H1 (cell line): Measurements from ENCODE around the gene BSN. TPM values are rescaled to one million over a fixed set of nuclear protein-coding genes. Genes with fewer than 3 reads are reported as not detected.

Experiments
- ASH2L ChIP-seq: fragments of 200-600, 300-600 bp; sonication (generic); IDR thresholded peaks from one replicate; pipeline ENCODE4 v1.7.1; 2017; ENCODE audit warnings: low read length
- ATF2 ChIP-seq: IDR thresholded peaks from 2 replicates; pipeline ENCODE4 v1.6.1; 2012; ENCODE audit warnings: low read length, inconsistent platforms
- CBX5 ChIP-seq: fragments of 300-800, 300-1000 bp; sonication (generic); IDR thresholded peaks from 2 replicates; pipeline ENCODE4 v1.7.1; 2016; ENCODE audit warnings: antibody characterized with exemption, low read length, low read depth
- CTBP2 ChIP-seq: IDR thresholded peaks from 2 replicates; pipeline ENCODE4 v1.7.0; 2011; ENCODE audit warnings: borderline replicate concordance, mild to moderate bottlenecking, moderate library complexity, mixed read lengths, low read length; ENCODE audit not compliant: insufficient read depth, insufficient read length
- CTCF ChIP-seq, 3 experiments: IDR thresholded peaks; 1 replicate in 2 of 3; 2 replicates in 1 of 3; pipeline versions ENCODE4 v1.5.1 to v1.6.1; 2011; ENCODE audit warnings: low read length in 3 of 3, mild to moderate bottlenecking in 3 of 3, inconsistent platforms in 2 of 3, low read depth in 1 of 3, moderate library complexity in 1 of 3; ENCODE audit not compliant: insufficient read depth in 1 of 3; ENCODE audit errors: control extremely low read depth in 1 of 3
- E2F6 ChIP-seq: IDR thresholded peaks from 2 replicates; pipeline ENCODE4 v1.6.1; 2012; ENCODE audit warnings: inconsistent platforms
- FOSL1 ChIP-seq: IDR thresholded peaks from 2 replicates; pipeline ENCODE4 v1.6.1; 2011; ENCODE audit warnings: mild to moderate bottlenecking, low read depth, low read length, moderate library complexity; ENCODE audit not compliant: insufficient read depth
- HDAC2 ChIP-seq, 2 experiments: fragments of 300-600 bp in 1 of 2; sonication (generic) in 1 of 2; IDR thresholded peaks; 2 replicates each; pipeline ENCODE4 v1.6.1; 2011 to 2012; ENCODE audit warnings: low read depth in 2 of 2, low read length in 2 of 2, mild to moderate bottlenecking in 2 of 2, moderate library complexity in 2 of 2, borderline replicate concordance in 1 of 2, inconsistent platforms in 1 of 2
- KDM4A ChIP-seq: IDR thresholded peaks from one replicate; pipeline ENCODE4 v1.7.1; 2012; ENCODE audit warnings: low read depth, mild to moderate bottlenecking, moderate library complexity, low read length, inconsistent platforms; ENCODE audit not compliant: severe bottlenecking
- MAX ChIP-seq: IDR thresholded peaks from 2 replicates; pipeline ENCODE4 v1.6.1; 2012; ENCODE audit warnings: inconsistent platforms
- RAD21 ChIP-seq, 2 experiments: IDR thresholded peaks in 1 of 2; conservative IDR thresholded peaks in 1 of 2; 2 replicates each; pipeline ENCODE4 v1.6.1; 2011; ENCODE audit warnings: low read depth in 2 of 2, low read length in 2 of 2, improper control_type of control experiment in 1 of 2, inconsistent platforms in 1 of 2, mild to moderate bottlenecking in 1 of 2, moderate library complexity in 1 of 2
- SIX5 ChIP-seq: IDR thresholded peaks from 2 replicates; pipeline ENCODE4 v1.6.1; 2011; ENCODE audit warnings: mild to moderate bottlenecking, low read depth, low read length
- SP1 ChIP-seq: IDR thresholded peaks from 2 replicates; pipeline ENCODE4 v1.6.1; 2011; ENCODE audit warnings: low read depth, low read length
- SP4 ChIP-seq: IDR thresholded peaks from 2 replicates; pipeline ENCODE4 v1.6.1; 2012; ENCODE audit warnings: low read length, inconsistent platforms
- TBP ChIP-seq: IDR thresholded peaks from 2 replicates; pipeline ENCODE4 v1.6.1; 2011; ENCODE audit warnings: low read depth, low read length, improper control_type of control experiment
- ZNF274 ChIP-seq: IDR thresholded peaks from 2 replicates; pipeline ENCODE4 v1.7.0; 2012; ENCODE audit warnings: low read length, borderline replicate concordance; ENCODE audit errors: extremely low read depth
- polyA plus RNA-seq, 7 experiments: library from polyadenylated mRNA; depleted of rRNA in 3 of 7; stranded (reverse) in 5 of 7; unstranded in 2 of 7; fragments of >200 nt in 5 of 7; fragments of 200-250 nt in 2 of 7; gene quantifications; 1 replicate in 5 of 7; 2 replicates in 1 of 7; 4 replicates in 1 of 7; pipeline versions ENCODE4 v1.2.1 to v1.2.3, GENCODE V29; 2011 to 2013; ENCODE audit warnings: missing spikeins in 2 of 7, mixed read lengths in 2 of 7
- total RNA-seq: library from RNA; stranded (reverse); fragmentation: NEBNext Ultra II Directional; extraction: Animal tissue kit (Norgen Biotek cat#: 25700); gene quantifications from 2 replicates; pipeline ENCODE4 v1.2.1, GENCODE V29; 2021

BSN gene
- total and polyA plus RNA-seq, 2 of the 8 experiments (the other 6 are each of a cell fraction or from before 2014, with no cell fraction given) = 0.60 to 3.0 TPM

GRCh38 chr3:49719214-49719884 is 165.1 kb downstream of the BSN start, which contains the start of gene AMIGO3 (continued):
- TF ChIP-seq FOSL1 (0 out of 2 replicates have a peak, but pooled peaks have one; percentile 2), SP4 (peak; percentile 35; the same call in 1 of the 2 replicates), ATF2 (0 out of 2 replicates have a peak, but pooled peaks have one; percentile 28), KDM4A (peak; percentile 31), MAX (peak; percentile 5; the same call in 1 of the 2 replicates), TBP (peak; percentile 87), CBX5 (no peak), SP1 (peak; percentile 80; the same call in 1 of the 2 replicates), ZNF274 (no peak), E2F6 (peak; percentile 70; the same call in 1 of the 2 replicates), CTBP2 (no peak), RAD21 (IDR thresholded peaks at IDR 0.05 in 1 of 2, conservative IDR thresholded peaks at IDR 0.05 in 1 of 2; ENCODE audit: low read depth in 2 of 2, low read length in 2 of 2) (peak; percentile 25 to 43; a peak in 3 of 4 replicates), ASH2L (peak; percentile 20), HDAC2 (IDR thresholded peaks at IDR 0.05; ENCODE audit: borderline replicate concordance in 1 of 2, low read depth in 2 of 2, low read length in 2 of 2) (no peak; a peak in 1 of 4 replicates), CTCF (IDR thresholded peaks at IDR 0.05; ENCODE audit: control extremely low read depth in 1 of 3, insufficient read depth in 1 of 3, low read depth in 1 of 3, low read length in 3 of 3) (peak in 2 of 3 experiments; percentile 76; a peak in 3 of 4 replicates), SIX5 (no peak)
